ENCODE measurements around the gene SULT1A2. TPM values are rescaled to one million over a fixed set of nuclear protein-coding genes. Genes with fewer than 3 reads are reported as not detected.

Gene SULT1A2
- polyA plus RNA-seq, 1 of the 3 experiments (the other 2 are of a cell fraction): 0.07 TPM

- H3K9me3 ChIP-seq: no peaks in the 10 kb centered on the region
- POLR2A ChIA-PET: no interaction called here
- TF ChIP-seq USF1 (IDR thresholded peaks at IDR 0.05; ENCODE audit: borderline replicate concordance, low read depth) (no peak), JUND (IDR thresholded peaks at IDR 0.05) (no peak), GATA2 (CRISPR knock-in tag; IDR thresholded peaks at IDR 0.05) (no peak)
- no peaks in the 10 kb centered on the region for H3F3A ChIP-seq (replicated peaks; ENCODE audit: insufficient read depth)
- WGBS (ENCODE audit: low lambda C conversion rate): 89% methylated on average over 12 of the region's 22 CpGs
- CTCF ChIA-PET: no interaction called here
- H3K79me2 ChIP-seq (ENCODE audit: insufficient read depth): no peaks in the 10 kb centered on the region
- H3K36me3 ChIP-seq (replicated peaks in 1 of 2; ENCODE audit: control insufficient read depth in 1 of 2, insufficient read depth in 2 of 2, low read length in 1 of 2): peaks cover 0 to 7% of the 10 kb centered on the region in 2 experiments
- no peaks in the 10 kb centered on the region for H4K20me1 ChIP-seq (ENCODE audit: insufficient read depth)
- no peaks in the 10 kb centered on the region for H3K27me3 ChIP-seq (ENCODE audit: insufficient read depth)
- H3K27ac ChIP-seq (ENCODE audit: low read depth in 2 of 2, low read length in 1 of 2): no peak overlapping the region
- no peak for DNase-seq
- no peaks in the 10 kb centered on the region for H3K4me1 ChIP-seq (ENCODE audit: control insufficient read depth in 1 of 2, insufficient read depth in 2 of 2, low read depth in 1 of 2, low read length in 1 of 2)
- H3K4me2 ChIP-seq: no peak overlapping the region
- no peak overlapping the region for H3K4me3 ChIP-seq (ENCODE audit: low read depth in 2 of 2, low read length in 1 of 2)
- H3K9me2 ChIP-seq: no peaks in the 10 kb centered on the region
- H3K9ac ChIP-seq: no peak overlapping the region
- no peak overlapping the region for H2AFZ ChIP-seq (ENCODE audit: low read depth)
Measured at GRCh38 chr16:28590384-28591340, 6.2 kb downstream of the SULT1A2 start.

GRCh38 chr16:28589930-28590329 is 6.9 kb downstream of the SULT1A2 start:
- no peak for DNase-seq
- Histone ChIP-seq H3K9me2 (no peaks in the 10 kb centered on the region), H3K79me2 (ENCODE audit: insufficient read depth) (no peaks in the 10 kb centered on the region), H3F3A (replicated peaks; ENCODE audit: insufficient read depth) (no peaks in the 10 kb centered on the region), H3K9ac (no peak overlapping the region), H3K9me3 (no peaks in the 10 kb centered on the region), H3K27ac (ENCODE audit: low read depth in 2 of 2, low read length in 1 of 2) (no peak overlapping the region), H3K36me3 (replicated peaks in 1 of 2; ENCODE audit: control insufficient read depth in 1 of 2, insufficient read depth in 2 of 2, low read length in 1 of 2) (peaks cover 0 to 8% of the 10 kb centered on the region in 2 experiments), H3K4me1 (ENCODE audit: control insufficient read depth in 1 of 2, insufficient read depth in 2 of 2, low read depth in 1 of 2, low read length in 1 of 2) (no peaks in the 10 kb centered on the region), H4K20me1 (ENCODE audit: insufficient read depth) (no peaks in the 10 kb centered on the region), H3K27me3 (ENCODE audit: insufficient read depth) (no peaks in the 10 kb centered on the region), H3K4me2 (no peak overlapping the region), H3K4me3 (ENCODE audit: low read depth in 2 of 2, low read length in 1 of 2) (no peak overlapping the region), H2AFZ (ENCODE audit: low read depth) (no peak overlapping the region)
- TF ChIP-seq YY1 (IDR thresholded peaks at IDR 0.05; ENCODE audit: low read depth) (no peak), TCF12 (IDR thresholded peaks at IDR 0.05) (no peak), RFX5 (IDR thresholded peaks at IDR 0.05; ENCODE audit: low read length) (no peak), NFIC (IDR thresholded peaks at IDR 0.05; ENCODE audit: borderline replicate concordance) (no peak), USF1 (IDR thresholded peaks at IDR 0.05; ENCODE audit: borderline replicate concordance, low read depth) (no peak), JUND (IDR thresholded peaks at IDR 0.05) (no peak), SIN3A (IDR thresholded peaks at IDR 0.05; ENCODE audit: borderline replicate concordance, low read depth, low read length) (no peak), MXI1 (IDR thresholded peaks at IDR 0.05; ENCODE audit: low read depth, low read length) (no peak), RXRA (IDR thresholded peaks at IDR 0.05; ENCODE audit: borderline replicate concordance, low read depth) (no peak), EP300 (IDR thresholded peaks at IDR 0.05; ENCODE audit: borderline replicate concordance in 1 of 2, low read depth in 1 of 2, low read length in 1 of 2) (no peak), SMC3 (IDR thresholded peaks at IDR 0.05; ENCODE audit: low read depth, low read length) (no peak), EZH2phosphoT487 (IDR thresholded peaks at IDR 0.05; ENCODE audit: borderline replicate concordance, low read depth) (no peak), POLR2AphosphoS5 (IDR thresholded peaks at IDR 0.05; ENCODE audit: low read depth, low read length) (no peak), IRF3 (IDR thresholded peaks at IDR 0.05; ENCODE audit: low read depth, low read length) (no peak), TEAD4 (IDR thresholded peaks at IDR 0.05; ENCODE audit: borderline replicate concordance, insufficient read depth) (no peak), ZBTB33 (IDR thresholded peaks at IDR 0.05; ENCODE audit: borderline replicate concordance, low read depth) (no peak), RCOR1 (IDR thresholded peaks at IDR 0.05; ENCODE audit: low read length) (no peak), FOXJ3 (CRISPR knock-in tag; IDR thresholded peaks at IDR 0.05) (no peak), MEF2A (IDR thresholded peaks at IDR 0.05; ENCODE audit: borderline replicate concordance, low read depth) (no peak)
- 79% methylated on average over 7 of the region's 13 CpGs for WGBS (ENCODE audit: low lambda C conversion rate)
- POLR2A ChIA-PET: no interaction called here
- CTCF ChIA-PET: no interaction called here

Measured in SK-N-SH (cell line).